Liver (tissue), 9 donors: ENCODE results near the gene STX2. TPM values are rescaled to one million over a fixed set of nuclear protein-coding genes. Genes with fewer than 3 reads are reported as not detected.

Experiments used
- DNase-seq: peaks from one replicate; pipeline ENCODE4 v3.0.0-alpha.2; 2017; ENCODE audit warnings: low spot score
- H3K27ac ChIP-seq, 2 donors: one replicate each; pipeline ENCODE4 v1.7.0; 2013; ENCODE audit warnings: inconsistent platforms in 2 of 2, low read length in 2 of 2, control low read depth in 1 of 2, low read depth in 1 of 2, mild to moderate bottlenecking in 1 of 2
- H3K27me3 ChIP-seq, 4 donors: one replicate each; pipeline versions ENCODE4 v1.6.1 to v1.7.0; 2013; ENCODE audit warnings: low read length in 3 of 4, inconsistent platforms in 1 of 4, mild to moderate bottlenecking in 1 of 4, moderate library complexity in 1 of 4; ENCODE audit not compliant: control insufficient read depth in 4 of 4, insufficient read depth in 4 of 4
- H3K36me3 ChIP-seq, 4 donors: one replicate each; pipeline versions ENCODE4 v1.6.1 to v1.7.0; 2013; ENCODE audit warnings: low read length in 3 of 4, mild to moderate bottlenecking in 3 of 4, low read depth in 1 of 4, moderate library complexity in 1 of 4; ENCODE audit not compliant: control insufficient read depth in 4 of 4, insufficient read depth in 3 of 4
- H3K4me1 ChIP-seq, 4 donors: one replicate each; pipeline versions ENCODE4 v1.6.1 to v1.7.0; 2013; ENCODE audit warnings: low read length in 3 of 4, mild to moderate bottlenecking in 3 of 4, moderate library complexity in 1 of 4; ENCODE audit not compliant: control insufficient read depth in 4 of 4, insufficient read depth in 4 of 4
- H3K4me3 ChIP-seq, 3 donors: one replicate each; pipeline versions ENCODE4 v1.6.1 to v1.7.0; 2013; ENCODE audit warnings: low read length in 3 of 3, control low read depth in 1 of 3, low read depth in 1 of 3, mild to moderate bottlenecking in 1 of 3
- H3K9ac ChIP-seq, 2 donors: one replicate each; pipeline ENCODE4 v1.7.0; 2013; ENCODE audit warnings: low read length in 2 of 2, mild to moderate bottlenecking in 2 of 2, moderate library complexity in 2 of 2, control low read depth in 1 of 2, low read depth in 1 of 2
- H3K9me3 ChIP-seq, 4 donors: one replicate each; pipeline versions ENCODE4 v1.6.1 to v1.7.0; 2013; ENCODE audit warnings: low read length in 3 of 4; ENCODE audit not compliant: control insufficient read depth in 4 of 4
- CTCF ChIP-seq: fragments of 150-350 bp; IDR thresholded peaks from 2 replicates; pipeline ENCODE4 v1.5.1; 2017; ENCODE audit warnings: improper control_type of control experiment, low read depth, low read length; ENCODE audit not compliant: missing input control
- EGR1 ChIP-seq, 2 donors: IDR thresholded peaks; 2 replicates each; pipeline ENCODE4 v1.6.1; 2016 to 2018; ENCODE audit warnings: antibody characterized with exemption in 2 of 2, low read depth in 2 of 2
- FOXA1 ChIP-seq: IDR thresholded peaks from 2 replicates; pipeline ENCODE4 v1.6.1; 2016; ENCODE audit warnings: antibody characterized with exemption
- FOXA2 ChIP-seq: IDR thresholded peaks from 2 replicates; pipeline ENCODE4 v1.6.1; 2016; ENCODE audit warnings: antibody characterized with exemption
- GABPA ChIP-seq, 2 donors: IDR thresholded peaks in 1 of 2; conservative IDR thresholded peaks in 1 of 2; 2 replicates each; pipeline ENCODE4 v1.6.1; 2016; ENCODE audit warnings: antibody characterized with exemption in 2 of 2, mild to moderate bottlenecking in 1 of 2, moderate library complexity in 1 of 2
- HNF4A ChIP-seq, 2 donors: conservative IDR thresholded peaks; 2 replicates each; pipeline ENCODE4 v1.6.1; 2016; ENCODE audit warnings: antibody characterized with exemption in 2 of 2, mild to moderate bottlenecking in 2 of 2
- HNF4G ChIP-seq: IDR thresholded peaks from 2 replicates; pipeline ENCODE4 v1.6.1; 2016; ENCODE audit warnings: antibody characterized with exemption
- JUND ChIP-seq, 2 donors: IDR thresholded peaks; 2 replicates each; pipeline ENCODE4 v1.6.1; 2016; ENCODE audit warnings: antibody characterized with exemption in 2 of 2
- MAX ChIP-seq: IDR thresholded peaks from 2 replicates; pipeline ENCODE4 v1.6.1; 2016; ENCODE audit warnings: antibody characterized with exemption
- NR2F2 ChIP-seq: IDR thresholded peaks from 2 replicates; pipeline ENCODE4 v1.6.1; 2016; ENCODE audit warnings: antibody characterized with exemption
- RAD21 ChIP-seq, 2 donors: IDR thresholded peaks; 2 replicates each; pipeline ENCODE4 v1.6.1; 2016; ENCODE audit warnings: antibody characterized with exemption in 2 of 2, mild to moderate bottlenecking in 2 of 2
- RXRA ChIP-seq, 2 donors: IDR thresholded peaks; 2 replicates each; pipeline ENCODE4 v1.6.1; 2017 to 2018; ENCODE audit warnings: antibody characterized with exemption in 2 of 2, mild to moderate bottlenecking in 1 of 2
- SP1 ChIP-seq: IDR thresholded peaks from 2 replicates; pipeline ENCODE4 v1.6.1; 2018; ENCODE audit warnings: antibody characterized with exemption, mild to moderate bottlenecking
- TAF1 ChIP-seq: conservative IDR thresholded peaks from 2 replicates; pipeline ENCODE4 v1.6.1; 2016; ENCODE audit warnings: antibody characterized with exemption, mild to moderate bottlenecking
- YY1 ChIP-seq: IDR thresholded peaks from 2 replicates; pipeline ENCODE4 v1.6.1; 2016; ENCODE audit warnings: antibody characterized with exemption, mild to moderate bottlenecking
- WGBS: extraction: QIAGEN DNeasy Blood & Tissue Kit; methylation state at CpG from one replicate; pipeline ENCODE4 v1.1.7; 2013; 5-methylcytosine and 5-hydroxymethylcytosine counted together
- polyA plus RNA-seq, 2 donors: library from polyadenylated mRNA; stranded (reverse) in 1 of 2; unstranded in 1 of 2; fragments of 200-250 nt in 1 of 2; fragments of >200 nt in 1 of 2; fragmentation: Nextera tagmentation in 1 of 2; extraction: Ambion mirVana in 1 of 2; gene quantifications; one replicate each; pipeline versions ENCODE4 v1.2.1 to v1.2.3, GENCODE V29; 2013 to 2015
- total RNA-seq, 2 donors: library from RNA; depleted of rRNA; stranded (reverse); fragments of >200 nt; gene quantifications; one replicate each; pipeline ENCODE4 v1.2.3, GENCODE V29; 2014
- TF ChIP-seq, protein P1 (sequence below): IDR thresholded peaks from 2 replicates; pipeline ENCODE4 v1.6.1; 2016; ENCODE audit warnings: antibody characterized with exemption
- TF ChIP-seq, protein P2 (sequence below): IDR thresholded peaks from 2 replicates; pipeline ENCODE4 v1.6.1; 2016; ENCODE audit warnings: antibody characterized with exemption, mild to moderate bottlenecking
- TF ChIP-seq, protein P3 (sequence below): IDR thresholded peaks from 2 replicates; pipeline ENCODE4 v1.6.1; 2016; ENCODE audit warnings: antibody characterized with exemption
- donor health status: healthy.
- donor health status: healthy.
- donor health status: healthy.
- donor health status: healthy.
- donor health status: healthy.

The STX2 gene
- total and polyA plus RNA-seq, 4 donors, result 4.7 to 13.8 (median 8.9) TPM

DNA sequence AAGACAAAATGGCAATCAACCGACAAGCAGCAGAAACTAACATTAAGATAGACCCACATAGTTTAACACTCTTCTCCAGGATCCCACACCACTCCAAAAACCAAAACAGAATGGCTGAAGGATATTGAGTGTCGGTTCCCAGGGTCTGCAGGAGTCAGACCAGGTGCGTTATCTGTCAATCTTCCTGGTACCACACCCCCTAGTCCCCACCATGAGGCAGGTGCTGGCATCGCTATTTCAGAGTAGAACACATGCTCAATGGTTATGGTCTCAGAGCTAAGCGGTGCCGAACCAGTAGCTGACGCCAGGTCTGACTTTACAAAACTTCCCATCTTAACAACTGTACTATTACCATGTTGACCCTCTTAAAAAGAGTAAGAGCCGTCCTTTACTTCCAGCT is 10.2 kb downstream of the STX2 start:
- H3K27me3 ChIP-seq, result no peaks in the 10 kb centered on the region
- H3K4me3 ChIP-seq, result no peak overlapping the region
- no peaks in the 10 kb centered on the region for H3K9me3 ChIP-seq
- no peak for DNase-seq
- 98% methylated on average over 8 of the region's 8 CpGs for WGBS
- H3K36me3 ChIP-seq, result no peaks in the 10 kb centered on the region
- H3K4me1 ChIP-seq, result peaks cover 2 to 11% (median 6%) of the 10 kb centered on the region in 4 donors
- TF ChIP-seq HNF4G, result no peak
- TF ChIP-seq SP1, result no peak
- TF ChIP-seq, protein P1, sequence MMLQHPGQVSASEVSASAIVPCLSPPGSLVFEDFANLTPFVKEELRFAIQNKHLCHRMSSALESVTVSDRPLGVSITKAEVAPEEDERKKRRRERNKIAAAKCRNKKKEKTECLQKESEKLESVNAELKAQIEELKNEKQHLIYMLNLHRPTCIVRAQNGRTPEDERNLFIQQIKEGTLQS, result no peak
- TF ChIP-seq HNF4A (conservative IDR thresholded peaks at IDR 0.05), result no peak
- TF ChIP-seq, protein P2, sequence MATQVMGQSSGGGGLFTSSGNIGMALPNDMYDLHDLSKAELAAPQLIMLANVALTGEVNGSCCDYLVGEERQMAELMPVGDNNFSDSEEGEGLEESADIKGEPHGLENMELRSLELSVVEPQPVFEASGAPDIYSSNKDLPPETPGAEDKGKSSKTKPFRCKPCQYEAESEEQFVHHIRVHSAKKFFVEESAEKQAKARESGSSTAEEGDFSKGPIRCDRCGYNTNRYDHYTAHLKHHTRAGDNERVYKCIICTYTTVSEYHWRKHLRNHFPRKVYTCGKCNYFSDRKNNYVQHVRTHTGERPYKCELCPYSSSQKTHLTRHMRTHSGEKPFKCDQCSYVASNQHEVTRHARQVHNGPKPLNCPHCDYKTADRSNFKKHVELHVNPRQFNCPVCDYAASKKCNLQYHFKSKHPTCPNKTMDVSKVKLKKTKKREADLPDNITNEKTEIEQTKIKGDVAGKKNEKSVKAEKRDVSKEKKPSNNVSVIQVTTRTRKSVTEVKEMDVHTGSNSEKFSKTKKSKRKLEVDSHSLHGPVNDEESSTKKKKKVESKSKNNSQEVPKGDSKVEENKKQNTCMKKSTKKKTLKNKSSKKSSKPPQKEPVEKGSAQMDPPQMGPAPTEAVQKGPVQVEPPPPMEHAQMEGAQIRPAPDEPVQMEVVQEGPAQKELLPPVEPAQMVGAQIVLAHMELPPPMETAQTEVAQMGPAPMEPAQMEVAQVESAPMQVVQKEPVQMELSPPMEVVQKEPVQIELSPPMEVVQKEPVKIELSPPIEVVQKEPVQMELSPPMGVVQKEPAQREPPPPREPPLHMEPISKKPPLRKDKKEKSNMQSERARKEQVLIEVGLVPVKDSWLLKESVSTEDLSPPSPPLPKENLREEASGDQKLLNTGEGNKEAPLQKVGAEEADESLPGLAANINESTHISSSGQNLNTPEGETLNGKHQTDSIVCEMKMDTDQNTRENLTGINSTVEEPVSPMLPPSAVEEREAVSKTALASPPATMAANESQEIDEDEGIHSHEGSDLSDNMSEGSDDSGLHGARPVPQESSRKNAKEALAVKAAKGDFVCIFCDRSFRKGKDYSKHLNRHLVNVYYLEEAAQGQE, result no peak
- TF ChIP-seq RXRA (IDR thresholded peaks at IDR 0.05), result no peak
- no peak for TF ChIP-seq FOXA1
- no peak for TF ChIP-seq FOXA2
- TF ChIP-seq NR2F2, result no peak
- TF ChIP-seq EGR1 (IDR thresholded peaks at IDR 0.05; ENCODE audit: low read depth in 2 of 2), result no peak
- TF ChIP-seq GABPA (IDR thresholded peaks at IDR 0.05 in 1 of 2, conservative IDR thresholded peaks at IDR 0.05 in 1 of 2), result no peak
- TF ChIP-seq JUND (IDR thresholded peaks at IDR 0.05), result no peak
- TF ChIP-seq TAF1, result no peak
- no peak for TF ChIP-seq MAX
- TF ChIP-seq RAD21 (IDR thresholded peaks at IDR 0.05), result no peak
- TF ChIP-seq YY1, result no peak
- TF ChIP-seq CTCF, result no peak
- TF ChIP-seq, protein P3, sequence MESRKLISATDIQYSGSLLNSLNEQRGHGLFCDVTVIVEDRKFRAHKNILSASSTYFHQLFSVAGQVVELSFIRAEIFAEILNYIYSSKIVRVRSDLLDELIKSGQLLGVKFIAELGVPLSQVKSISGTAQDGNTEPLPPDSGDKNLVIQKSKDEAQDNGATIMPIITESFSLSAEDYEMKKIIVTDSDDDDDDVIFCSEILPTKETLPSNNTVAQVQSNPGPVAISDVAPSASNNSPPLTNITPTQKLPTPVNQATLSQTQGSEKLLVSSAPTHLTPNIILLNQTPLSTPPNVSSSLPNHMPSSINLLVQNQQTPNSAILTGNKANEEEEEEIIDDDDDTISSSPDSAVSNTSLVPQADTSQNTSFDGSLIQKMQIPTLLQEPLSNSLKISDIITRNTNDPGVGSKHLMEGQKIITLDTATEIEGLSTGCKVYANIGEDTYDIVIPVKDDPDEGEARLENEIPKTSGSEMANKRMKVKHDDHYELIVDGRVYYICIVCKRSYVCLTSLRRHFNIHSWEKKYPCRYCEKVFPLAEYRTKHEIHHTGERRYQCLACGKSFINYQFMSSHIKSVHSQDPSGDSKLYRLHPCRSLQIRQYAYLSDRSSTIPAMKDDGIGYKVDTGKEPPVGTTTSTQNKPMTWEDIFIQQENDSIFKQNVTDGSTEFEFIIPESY, result no peak
- no peak overlapping the region for H3K27ac ChIP-seq
- no peak overlapping the region for H3K9ac ChIP-seq
